Measurements from ENCODE around the gene AMPD3. TPM values are rescaled to one million over a fixed set of nuclear protein-coding genes. Genes with fewer than 3 reads are reported as not detected.
A peak's percentile ranks its signal among the peaks of the same experiment; 100 is the strongest.

AMPD3 gene
- total RNA-seq, 3 donors from 2014 or later = 6.2 to 6.6 (median 6.4) TPM

DNA sequence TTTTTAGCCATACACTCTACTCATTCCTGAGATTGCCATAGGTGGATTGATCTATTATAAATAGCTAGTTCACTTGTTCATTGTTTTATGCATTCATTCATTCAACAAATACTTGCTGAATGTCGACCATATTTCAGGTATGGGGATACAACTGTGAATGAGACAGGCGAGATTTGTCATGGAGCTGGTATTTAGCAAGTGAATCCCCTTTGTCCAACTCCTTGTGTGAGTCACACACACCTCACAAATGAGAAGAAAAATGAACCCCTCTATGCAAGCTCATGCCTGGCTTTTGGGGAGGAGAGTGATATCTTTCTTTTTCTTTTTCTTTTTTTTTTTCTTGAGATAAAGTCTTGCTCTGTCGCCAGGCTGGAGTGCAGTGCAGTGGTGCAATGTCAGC is 1.8 kb upstream of the AMPD3 start:
- no peak overlapping the region for H3K4me3 ChIP-seq
- no peak for DNase-seq (ENCODE audit: low spot score in 2 of 2)
- no peaks in the 10 kb centered on the region for H3K27me3 ChIP-seq
- TF ChIP-seq, protein P1, sequence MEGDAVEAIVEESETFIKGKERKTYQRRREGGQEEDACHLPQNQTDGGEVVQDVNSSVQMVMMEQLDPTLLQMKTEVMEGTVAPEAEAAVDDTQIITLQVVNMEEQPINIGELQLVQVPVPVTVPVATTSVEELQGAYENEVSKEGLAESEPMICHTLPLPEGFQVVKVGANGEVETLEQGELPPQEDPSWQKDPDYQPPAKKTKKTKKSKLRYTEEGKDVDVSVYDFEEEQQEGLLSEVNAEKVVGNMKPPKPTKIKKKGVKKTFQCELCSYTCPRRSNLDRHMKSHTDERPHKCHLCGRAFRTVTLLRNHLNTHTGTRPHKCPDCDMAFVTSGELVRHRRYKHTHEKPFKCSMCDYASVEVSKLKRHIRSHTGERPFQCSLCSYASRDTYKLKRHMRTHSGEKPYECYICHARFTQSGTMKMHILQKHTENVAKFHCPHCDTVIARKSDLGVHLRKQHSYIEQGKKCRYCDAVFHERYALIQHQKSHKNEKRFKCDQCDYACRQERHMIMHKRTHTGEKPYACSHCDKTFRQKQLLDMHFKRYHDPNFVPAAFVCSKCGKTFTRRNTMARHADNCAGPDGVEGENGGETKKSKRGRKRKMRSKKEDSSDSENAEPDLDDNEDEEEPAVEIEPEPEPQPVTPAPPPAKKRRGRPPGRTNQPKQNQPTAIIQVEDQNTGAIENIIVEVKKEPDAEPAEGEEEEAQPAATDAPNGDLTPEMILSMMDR (IDR thresholded peaks at IDR 0.05) = no peak
- TF ChIP-seq POLR2A (IDR thresholded peaks at IDR 0.05) = no peak
- no peak for TF ChIP-seq POLR2AphosphoS5 (IDR thresholded peaks at IDR 0.05)
- intact Hi-C loops (cut with DNase I; ENCODE audit: low total_unique reads) = no loop called here
- no peak overlapping the region for H3K27ac ChIP-seq
- no peaks in the 10 kb centered on the region for H3K36me3 ChIP-seq
- no peaks in the 10 kb centered on the region for H3K9me3 ChIP-seq
- H3K4me1 ChIP-seq = peaks cover 0 to 4% of the 10 kb centered on the region in 2 donors

DNA sequence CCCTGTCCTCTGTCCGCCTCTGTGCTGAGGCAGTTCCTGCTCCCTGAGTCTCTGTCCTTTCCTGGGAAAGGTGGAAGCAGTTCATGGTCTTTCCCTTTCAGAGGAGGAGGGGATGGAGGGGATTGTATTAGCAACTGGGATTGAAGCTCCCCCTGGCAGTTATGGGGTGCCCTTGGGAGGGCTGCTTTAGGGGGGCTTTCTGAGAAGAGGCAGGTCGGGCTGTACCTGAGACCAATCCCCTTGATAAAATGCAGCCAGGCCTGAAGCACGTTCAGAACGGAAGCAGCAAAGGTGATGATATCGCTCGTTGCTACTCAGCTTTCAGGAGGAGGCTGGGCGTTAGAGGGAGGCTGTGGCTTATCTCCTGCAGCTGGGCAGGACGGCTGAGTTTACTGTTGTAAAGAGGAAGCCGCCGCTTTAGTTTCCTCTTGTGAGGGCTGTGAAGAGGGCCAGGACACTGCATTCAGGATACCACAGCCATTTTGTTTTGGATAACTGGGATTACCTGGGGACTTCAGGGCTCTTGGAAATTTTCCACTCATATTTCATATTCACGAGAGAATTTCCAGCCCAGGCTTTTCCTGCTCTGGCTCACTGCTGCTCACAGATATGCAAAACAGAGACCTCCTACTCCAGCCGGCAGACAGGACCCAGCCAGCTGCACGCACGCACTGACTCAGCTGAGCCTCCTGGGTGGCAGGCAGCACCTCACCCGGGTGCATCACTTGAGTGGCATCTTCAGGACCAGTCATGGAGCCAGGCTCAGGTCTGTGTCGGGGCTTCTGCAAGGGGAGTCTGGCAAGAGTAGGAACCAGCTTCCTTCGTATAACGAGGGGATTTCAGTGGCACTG is 798 bp downstream of the AMPD3 start:
- intact Hi-C loops (cut with DNase I; ENCODE audit: low total_unique reads) = loop anchor here (2.0 kb wide), 1 partner anchor 39 kb away; no protein-coding TSS in a partner anchor
- Histone ChIP-seq H3K27me3 (no peaks in the 10 kb centered on the region), H3K27ac (peak overlapping the region in 1 of 2 donors; percentile 61), H3K9me3 (no peaks in the 10 kb centered on the region), H3K4me1 (no peaks in the 10 kb centered on the region), H3K4me3 (peak overlapping the region; percentile 6 to 46 (median 16)), H3K36me3 (no peaks in the 10 kb centered on the region)
- TF ChIP-seq POLR2A (IDR thresholded peaks at IDR 0.05) (no peak), POLR2AphosphoS5 (IDR thresholded peaks at IDR 0.05) (no peak)
- TF ChIP-seq, protein P1 (IDR thresholded peaks at IDR 0.05) = no peak
- DNase-seq (ENCODE audit: low spot score in 2 of 2) = no peak

DNA sequence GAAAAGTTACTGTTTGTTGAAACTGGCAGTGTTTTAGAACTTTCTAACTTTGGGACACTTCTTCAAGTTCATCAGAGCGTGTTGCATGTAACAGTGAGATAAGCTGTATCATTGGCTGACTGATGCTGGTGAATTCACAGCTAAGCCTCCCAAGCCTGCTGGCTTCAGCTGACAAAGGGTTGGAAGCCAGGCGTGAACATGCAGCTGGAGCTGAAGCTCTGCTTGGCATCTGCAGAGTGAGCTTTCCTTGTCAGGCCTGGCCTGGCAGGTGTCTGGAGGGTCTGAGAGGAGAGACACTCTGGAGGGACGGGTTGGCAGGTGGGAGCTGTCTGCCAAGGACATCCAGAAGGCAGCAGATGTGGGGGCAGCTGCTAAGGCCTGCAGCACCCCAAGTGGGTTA is 1.5 kb downstream of the AMPD3 start:
- H3K9me3 ChIP-seq = no peaks in the 10 kb centered on the region
- TF ChIP-seq POLR2A (IDR thresholded peaks at IDR 0.05) (no peak), POLR2AphosphoS5 (IDR thresholded peaks at IDR 0.05) (no peak)
- TF ChIP-seq, protein P1 (IDR thresholded peaks at IDR 0.05) = no peak
- no peaks in the 10 kb centered on the region for H3K36me3 ChIP-seq
- no peak overlapping the region for H3K27ac ChIP-seq
- no peaks in the 10 kb centered on the region for H3K27me3 ChIP-seq
- H3K4me1 ChIP-seq = no peaks in the 10 kb centered on the region
- intact Hi-C loops (cut with DNase I; ENCODE audit: low total_unique reads) = no loop called here
- peak overlapping the region; percentile 6 to 46 (median 16) for H3K4me3 ChIP-seq
- no peak for DNase-seq (ENCODE audit: low spot score in 2 of 2)

DNA sequence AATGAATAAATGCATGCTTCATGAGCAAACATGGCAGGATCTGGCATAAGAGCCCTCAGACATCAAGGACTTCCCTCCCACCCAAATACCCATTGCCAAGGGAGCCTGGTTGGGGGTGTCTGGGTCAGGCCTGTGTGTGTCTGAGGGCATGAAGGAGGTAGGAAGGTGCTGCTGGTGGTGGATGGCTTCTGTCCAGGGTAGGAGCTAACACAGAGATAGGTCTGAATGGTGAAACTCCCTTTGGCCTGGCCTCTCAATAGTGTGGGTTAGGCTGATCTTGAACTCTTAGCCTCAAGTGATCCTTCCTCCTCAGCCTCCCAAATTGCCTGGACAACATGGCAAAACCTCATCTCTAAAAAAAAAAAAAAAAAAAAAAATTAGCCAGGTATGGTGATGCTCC is 2.8 kb downstream of the AMPD3 start:
- no peaks in the 10 kb centered on the region for H3K9me3 ChIP-seq
- no peak for TF ChIP-seq POLR2A (IDR thresholded peaks at IDR 0.05)
- no peak for TF ChIP-seq POLR2AphosphoS5 (IDR thresholded peaks at IDR 0.05)
- TF ChIP-seq, protein P1 (IDR thresholded peaks at IDR 0.05) = no peak
- no peak overlapping the region for H3K4me3 ChIP-seq
- H3K36me3 ChIP-seq = no peaks in the 10 kb centered on the region
- H3K4me1 ChIP-seq = no peaks in the 10 kb centered on the region
- DNase-seq (ENCODE audit: low spot score in 2 of 2) = no peak
- intact Hi-C loops (cut with DNase I; ENCODE audit: low total_unique reads) = no loop called here
- no peak overlapping the region for H3K27ac ChIP-seq
- H3K27me3 ChIP-seq = no peaks in the 10 kb centered on the region
